GM19438 (cell line): ENCODE data around the gene C11orf58.

Source experiments
- ATAC-seq: cut with Tn5 transposase; IDR thresholded peaks from one replicate; pipeline ENCODE4 v1.9.1; 2021; ENCODE audit warnings: low read depth; ENCODE audit not compliant: unreplicated experiment

The C11orf58 gene

DNA sequence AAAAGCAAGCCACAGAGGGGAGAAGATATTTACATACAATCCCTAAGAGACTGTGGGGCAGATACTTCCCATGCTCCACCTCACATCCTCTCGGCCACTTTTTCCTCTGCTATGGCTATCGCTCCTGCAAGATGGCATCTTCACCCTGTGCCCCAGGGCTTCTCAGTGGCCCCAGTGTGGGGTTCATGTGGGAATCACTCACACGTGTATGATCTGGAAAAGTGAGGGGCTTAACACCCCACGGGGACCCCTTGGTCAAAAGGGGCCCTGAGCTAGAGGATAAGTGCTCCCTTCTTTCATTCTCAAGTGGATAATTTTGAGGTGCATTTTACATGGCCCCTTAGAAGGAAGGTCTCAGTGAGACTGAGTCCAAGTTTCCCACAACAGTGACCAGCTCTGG, 28.7 kb downstream of the C11orf58 start:
- ATAC-seq = no peak

DNA sequence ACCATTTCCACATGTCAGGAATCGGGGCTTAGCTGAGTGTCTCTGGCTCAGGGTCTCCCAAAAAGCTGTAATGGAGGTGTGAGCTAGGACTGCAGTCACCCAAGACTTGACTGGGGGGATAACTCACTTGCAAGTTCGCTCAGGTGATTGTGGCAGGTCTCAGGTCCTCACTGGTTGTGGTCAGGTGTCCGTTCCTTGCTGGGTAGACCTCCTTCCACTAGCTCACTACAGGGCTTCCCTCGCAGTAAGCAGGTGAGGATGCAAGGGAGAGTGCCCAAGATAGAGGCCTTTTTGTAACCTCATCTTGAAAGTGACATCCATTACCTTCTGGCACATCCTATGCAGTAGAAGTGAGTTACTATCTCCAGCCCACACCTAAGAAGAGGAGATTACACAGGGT, 29.5 kb downstream of the C11orf58 start:
- ATAC-seq = no peak

DNA sequence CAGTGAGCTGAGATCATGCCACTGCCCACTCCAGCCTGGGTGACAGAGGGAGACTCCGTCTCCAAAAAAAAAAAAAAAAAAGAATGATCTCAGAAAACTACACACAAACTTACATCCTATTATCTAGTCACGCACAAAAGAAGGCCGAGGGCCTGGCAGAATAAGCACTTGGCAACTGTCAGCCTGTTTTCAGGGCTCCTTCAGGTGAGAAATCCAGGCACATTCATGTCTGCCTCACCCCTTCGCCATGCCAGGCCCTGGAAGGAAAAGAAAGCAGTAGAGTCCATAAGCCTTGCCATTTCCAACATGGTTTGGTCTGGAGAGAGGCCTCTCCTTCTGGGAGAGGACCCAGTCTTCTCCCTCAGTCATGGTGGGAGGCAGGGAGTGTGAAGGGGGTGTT, 30.9 kb downstream of the C11orf58 start:
- no peak for ATAC-seq

DNA sequence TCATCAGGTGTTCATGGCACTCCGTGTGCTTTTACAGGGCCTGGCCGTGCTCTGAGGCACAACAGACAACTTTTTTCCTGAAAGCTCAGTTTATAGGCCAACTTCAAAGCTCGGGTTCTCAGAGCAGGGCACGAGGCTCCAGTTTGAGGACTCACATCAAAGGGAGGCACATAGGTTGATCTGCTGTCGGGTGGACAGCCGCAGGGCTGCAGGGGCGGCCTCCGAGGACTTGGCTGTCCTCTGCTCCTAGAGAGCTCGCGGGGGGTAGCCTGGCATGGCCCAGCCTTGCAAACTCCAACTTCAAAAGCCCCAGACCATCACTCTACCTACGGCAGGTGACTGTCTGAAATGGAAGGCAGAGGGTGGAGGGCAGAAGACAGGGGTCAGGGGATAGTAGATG, 31.6 kb downstream of the C11orf58 start:
- ATAC-seq = no peak

DNA sequence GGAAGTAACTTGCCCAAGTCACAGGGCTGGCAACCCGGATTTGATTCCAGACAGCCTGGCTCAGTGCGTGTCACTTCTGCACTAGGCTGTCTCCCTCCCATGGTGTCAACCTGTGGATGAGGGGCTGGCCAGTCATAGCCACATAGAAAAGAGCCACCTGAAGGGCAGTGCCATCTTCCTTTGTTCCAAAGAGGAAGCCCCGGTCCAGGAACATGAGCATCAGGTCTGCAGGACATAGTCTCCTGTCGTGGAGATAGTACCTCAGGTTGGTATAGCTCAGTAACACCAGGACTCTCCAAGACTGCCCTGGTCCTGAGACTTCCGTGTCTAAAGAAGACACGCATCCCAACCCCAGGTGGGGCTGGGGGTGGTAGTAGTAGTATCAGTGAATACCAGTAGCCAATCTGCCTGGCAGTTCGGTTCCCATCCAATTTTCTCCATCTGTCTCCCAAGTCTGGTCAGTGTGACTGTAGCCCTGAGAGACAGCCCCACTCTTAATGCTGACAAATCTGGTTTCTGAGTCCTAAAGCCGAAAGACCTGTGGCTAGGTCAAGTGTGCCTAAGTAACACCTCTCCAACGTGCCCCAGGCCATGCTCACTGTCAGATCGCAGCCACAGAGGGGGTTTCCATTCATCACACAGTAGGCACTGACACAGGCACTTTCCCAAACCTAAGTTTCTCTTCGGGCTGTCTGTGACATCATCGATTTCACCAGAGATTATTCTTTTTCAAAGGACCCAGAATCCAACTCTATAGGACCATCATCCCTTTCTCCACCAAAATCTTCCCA, 33.1 kb downstream of the C11orf58 start:
- ATAC-seq = no peak

DNA sequence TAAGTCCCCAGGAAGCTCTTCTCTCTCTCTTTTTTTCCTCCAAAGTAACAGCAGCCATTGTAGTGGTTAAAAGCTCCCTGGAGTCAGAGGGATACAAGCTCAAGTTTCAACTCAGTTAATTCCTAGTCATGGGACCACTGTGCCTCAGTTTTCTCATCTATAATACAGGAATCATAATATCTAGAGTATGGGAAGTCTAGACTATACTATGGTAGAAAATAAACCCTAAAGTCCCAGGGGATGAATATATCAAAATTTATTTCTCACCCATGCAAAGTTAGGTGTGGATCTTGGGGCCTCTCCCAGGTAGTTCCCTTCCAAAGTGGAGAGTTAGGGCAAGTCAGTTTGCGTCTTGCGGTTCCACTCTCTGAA, 33.7 kb downstream of the C11orf58 start:
- ATAC-seq = no peak

DNA sequence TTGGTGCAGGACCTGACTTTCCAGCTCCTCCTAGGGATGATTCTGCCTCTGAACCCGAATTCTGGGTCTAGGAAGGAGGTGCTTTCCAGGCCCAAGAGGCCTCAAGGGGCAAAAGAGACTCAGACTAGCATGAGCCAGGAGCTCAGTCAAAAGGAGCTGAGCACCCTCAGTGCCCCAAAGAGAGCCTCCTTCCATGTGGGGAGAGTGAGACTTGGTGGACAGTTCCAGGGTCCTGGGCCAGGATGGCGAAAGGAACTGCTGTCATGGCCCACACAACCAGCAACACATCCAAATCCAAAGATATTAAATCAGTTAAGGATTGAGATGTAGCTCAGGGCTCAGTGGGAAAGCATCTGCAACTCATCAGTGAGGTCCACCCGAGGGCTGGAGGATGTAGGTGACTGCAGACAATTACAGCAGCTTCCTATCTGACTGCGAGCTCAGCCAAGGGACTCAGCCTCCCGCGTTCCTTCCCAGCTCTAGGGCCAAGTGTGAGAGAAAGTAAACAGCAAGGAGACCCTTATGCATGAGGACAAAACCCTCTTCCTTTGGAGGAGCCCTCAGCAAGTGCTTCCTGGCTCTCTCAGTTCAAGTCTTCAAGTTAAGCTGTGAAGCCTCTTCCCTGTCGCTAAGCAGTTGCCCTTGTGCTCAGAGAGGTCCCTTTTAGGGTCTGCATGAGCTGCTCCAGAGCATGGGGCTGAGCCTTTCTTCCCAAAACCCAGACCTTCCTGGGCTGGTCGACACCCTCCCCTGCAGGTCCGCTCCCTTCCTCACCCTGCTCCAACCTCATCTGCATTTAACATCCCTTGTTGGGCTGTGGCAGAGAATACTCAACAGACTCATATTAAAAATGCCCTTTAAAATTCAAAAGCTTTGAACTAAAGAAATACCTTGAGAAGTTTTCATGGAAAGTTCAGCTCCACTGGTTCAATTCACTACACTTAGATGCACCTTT, 35.8 kb downstream of the C11orf58 start:
- no peak for ATAC-seq

DNA sequence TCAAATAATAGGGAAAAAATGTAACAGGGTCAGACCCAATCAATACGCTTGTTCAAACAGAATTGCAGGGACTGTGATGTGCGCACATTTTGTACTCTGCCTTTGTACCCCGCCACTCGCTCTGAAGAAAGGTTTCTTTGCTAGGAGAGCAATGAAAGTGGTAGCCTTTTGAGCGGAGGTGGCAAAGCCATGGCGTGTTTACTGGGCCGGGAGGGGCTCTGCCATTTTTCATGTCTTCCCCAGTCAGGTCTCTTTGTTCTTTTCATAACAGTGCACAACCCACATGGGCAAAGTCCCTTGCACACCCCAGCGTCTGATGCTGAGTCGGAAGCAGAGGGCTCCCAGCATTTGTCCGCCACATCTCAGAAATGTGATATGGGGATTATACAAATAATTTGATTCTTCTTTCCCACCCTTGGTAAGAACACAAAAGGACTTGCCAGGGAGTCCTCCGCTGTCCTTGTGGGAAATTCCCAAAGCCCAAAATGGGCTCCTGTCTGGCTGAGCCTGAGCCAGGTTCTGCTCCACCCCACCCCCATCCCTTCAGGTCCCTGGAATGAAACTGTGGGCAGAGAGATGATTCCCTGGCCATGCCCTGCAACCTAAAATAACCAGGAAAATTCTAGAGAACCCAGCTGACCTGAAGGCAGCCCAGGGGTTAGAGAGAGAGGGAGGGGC, 36.6 kb downstream of the C11orf58 start:
- no peak for ATAC-seq

DNA sequence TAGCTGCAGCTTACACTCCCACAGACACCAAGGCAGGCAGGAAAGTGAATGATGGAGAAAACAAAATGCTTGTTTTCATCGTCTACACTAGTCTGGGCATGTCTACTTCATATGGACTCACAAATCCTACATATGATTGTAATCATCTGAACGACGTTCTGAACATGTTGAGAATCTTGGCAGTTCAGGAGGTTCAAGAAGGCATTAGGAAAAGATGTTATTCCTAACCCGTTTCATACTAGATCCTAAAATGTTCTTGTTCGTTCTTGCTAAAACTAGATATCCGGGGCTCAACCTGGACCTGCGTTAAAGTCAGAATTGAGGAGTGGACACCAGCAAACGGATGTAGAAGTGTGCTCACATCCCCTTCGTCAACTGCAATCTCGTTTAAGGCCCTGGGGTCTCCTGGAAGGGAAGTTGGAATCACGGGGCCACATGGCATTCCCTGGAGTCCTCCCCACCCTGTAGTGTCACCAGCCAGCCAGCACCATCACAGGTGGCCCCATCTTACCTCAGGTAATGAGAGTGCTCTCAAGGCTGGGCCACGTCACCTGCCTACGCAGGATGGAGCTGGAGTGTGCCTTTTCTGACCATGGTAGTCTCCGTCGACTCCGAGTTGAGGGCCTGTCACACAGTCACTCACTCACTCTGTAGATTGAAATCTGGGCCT, 37.3 kb downstream of the C11orf58 start:
- no peak for ATAC-seq

DNA sequence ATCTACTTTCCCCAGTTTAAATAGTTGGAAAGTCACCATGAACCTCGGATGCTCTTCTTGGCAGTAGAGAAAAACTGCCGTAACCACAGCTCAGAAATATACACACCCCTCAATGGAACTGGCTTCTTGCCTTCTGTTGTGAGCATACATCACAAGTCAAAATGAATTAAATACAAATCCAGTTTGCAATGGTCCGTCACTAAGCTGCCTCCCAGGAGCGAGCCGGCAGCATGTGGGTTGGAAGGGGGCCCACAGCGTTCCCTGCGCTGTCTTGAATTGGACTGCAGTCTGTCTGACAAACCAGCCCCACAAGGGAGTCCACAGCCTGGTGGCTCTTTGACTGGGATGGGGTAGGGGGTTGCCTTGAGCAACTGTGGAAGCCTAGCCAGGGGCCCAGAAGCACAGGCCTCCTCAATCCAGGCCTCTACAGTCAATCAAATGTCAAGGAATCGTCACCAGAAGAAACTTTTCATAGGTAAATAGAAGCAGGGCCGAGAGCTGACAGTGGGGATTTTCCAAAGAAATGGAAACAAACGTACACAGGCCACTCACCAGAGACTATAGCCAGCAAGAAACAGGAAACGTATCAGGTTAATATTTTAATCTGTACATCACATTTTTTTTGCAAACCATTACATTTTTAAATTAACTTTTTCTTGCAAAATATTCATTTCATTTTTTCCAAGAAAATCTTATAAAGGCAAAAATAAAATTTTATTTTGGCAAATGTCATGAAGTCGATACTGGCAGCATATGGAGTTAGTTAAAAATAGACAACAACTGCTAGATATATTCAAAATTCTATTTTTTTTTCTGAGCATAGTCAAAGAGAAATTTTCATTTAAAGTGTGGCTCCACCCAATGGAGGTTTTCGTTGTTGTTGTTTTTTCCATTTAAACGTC, 38.5 kb downstream of the C11orf58 start:
- ATAC-seq = no peak

DNA sequence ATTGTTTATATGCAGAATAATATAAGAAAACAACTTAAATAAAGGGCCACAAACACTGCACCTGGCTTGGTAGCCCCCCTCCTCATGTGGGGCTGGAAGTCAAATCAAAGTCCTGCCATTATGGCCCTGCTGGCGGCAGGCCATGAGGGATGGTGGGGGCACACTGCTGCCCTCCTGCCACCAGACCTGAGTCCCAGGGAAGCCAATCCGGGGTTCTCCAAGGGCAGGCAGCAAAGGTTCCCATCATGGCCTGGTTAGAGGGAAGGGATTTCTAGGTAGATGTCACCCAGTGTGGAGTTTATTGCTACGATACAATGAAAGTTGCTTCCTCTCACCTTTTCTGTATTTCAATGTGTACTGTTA, 39.1 kb downstream of the C11orf58 start:
- ATAC-seq = no peak

DNA sequence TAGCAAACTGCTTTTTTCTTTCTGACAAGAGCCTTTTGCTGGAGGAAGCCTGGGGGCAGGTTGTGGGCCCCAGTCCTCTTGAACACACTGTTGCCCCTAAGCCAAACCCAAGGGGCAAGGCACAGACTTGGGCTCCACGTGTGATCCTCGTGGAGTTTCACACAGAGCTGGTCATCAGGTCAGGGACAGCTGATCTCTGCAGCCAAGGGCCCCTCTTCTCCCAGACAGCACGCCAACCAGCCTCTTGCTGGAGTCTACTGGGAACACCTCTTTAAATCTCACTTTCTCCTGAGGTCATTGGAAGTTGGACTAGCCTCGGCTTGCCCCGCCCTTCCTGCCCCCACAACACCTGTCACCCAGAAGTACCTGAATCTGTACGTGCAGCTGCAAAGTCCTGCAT, 39.8 kb downstream of the C11orf58 start:
- ATAC-seq = no peak

DNA sequence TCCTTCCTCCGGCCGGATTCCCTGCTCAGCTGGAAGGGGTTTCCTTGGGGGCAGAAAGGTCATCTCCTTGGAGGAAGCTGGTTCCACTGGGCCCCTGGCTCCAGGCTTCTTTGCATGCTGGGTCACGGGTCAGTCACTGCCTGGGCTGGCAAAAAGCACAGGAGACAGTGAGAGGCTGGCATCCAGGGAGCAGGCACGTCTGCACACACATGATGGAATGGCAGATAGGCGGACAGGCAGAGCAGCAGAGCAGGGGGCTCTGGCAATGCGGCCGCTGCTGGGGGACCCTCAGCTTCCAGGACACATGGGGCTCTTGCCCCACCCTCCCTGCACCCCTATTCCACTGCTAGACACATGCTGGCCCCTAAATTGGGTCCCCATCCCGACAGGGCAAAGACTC, 40.4 kb downstream of the C11orf58 start:
- ATAC-seq = no peak

DNA sequence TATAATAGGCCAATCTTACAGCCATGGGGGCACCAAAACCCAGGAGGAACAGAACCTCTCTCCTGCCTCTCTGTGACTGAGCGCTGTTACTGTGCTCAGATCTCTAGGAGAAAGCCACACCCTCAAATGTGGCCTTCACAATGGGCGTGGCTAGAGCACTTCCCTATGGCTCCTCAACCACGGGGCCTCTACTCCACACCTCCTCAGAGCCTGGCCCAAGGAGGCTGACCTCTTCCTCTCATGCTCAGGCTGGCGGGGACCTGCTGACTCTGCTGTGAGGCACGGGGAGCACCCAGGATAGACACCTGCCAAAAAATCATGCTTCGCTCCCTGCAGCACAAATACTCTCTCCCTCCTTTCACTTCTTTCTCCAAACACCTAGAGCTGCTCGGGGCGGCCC, 41.0 kb downstream of the C11orf58 start:
- no peak for ATAC-seq

DNA sequence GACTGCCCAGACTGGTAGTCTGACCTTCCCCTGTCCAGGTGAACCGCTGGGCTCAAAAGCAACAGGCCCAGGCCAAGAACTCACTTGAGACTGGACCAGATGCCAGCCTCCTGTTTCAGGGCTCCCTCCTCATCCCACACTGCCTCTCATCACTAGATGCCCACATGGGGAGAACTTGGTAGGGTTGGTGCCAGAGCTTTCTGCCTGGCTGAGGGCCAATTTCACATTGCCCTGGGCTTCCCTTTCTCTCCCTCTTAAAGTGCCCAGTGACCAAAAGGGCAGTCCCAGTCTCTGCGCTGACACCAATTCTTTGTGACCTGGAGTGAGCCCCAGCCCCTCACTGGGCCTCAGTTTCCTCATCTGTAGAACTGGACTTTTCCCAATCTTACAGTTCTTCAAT, 41.7 kb downstream of the C11orf58 start:
- no peak for ATAC-seq

DNA sequence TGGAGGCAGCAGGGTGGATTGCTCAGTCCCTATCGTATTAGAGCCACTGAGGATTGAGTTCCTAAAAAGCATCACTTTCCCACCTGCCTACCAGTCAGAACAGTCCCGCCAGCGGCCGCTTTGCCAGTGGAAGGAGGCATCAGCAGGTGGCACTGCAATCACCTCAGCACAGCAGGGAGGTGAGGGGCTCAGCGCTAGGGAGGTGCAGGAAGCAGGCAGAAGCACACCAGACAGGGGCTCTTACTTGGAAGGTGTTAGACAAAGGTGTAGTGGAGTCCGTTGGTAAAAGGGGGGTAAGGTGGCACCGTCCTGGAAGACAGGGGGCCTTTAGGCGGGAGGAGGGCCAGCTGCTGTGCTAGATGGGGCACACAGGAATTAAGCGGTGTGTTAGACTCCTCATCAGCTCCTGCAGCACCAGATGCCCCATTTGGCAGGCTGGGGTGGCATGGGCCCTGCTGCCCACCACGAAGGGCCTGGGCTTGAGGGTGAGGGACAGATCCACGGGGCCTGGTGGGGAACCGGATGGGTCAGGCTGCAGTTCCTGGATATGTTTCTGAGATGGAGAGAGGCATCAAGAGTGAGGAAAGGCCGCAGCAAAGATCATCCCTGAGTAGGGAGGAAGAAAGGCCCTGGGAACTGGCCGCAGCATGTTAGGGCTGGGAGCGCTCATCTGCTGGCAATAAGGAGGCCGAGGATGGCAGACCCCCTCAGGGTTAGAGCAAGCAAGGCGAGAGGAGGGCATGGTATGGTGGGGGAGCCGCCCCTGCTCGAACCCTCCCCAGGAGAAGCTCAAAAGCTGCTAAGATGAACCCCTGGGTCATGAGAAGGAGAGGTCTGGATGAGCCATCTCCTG, 42.5 kb downstream of the C11orf58 start:
- no peak for ATAC-seq

DNA sequence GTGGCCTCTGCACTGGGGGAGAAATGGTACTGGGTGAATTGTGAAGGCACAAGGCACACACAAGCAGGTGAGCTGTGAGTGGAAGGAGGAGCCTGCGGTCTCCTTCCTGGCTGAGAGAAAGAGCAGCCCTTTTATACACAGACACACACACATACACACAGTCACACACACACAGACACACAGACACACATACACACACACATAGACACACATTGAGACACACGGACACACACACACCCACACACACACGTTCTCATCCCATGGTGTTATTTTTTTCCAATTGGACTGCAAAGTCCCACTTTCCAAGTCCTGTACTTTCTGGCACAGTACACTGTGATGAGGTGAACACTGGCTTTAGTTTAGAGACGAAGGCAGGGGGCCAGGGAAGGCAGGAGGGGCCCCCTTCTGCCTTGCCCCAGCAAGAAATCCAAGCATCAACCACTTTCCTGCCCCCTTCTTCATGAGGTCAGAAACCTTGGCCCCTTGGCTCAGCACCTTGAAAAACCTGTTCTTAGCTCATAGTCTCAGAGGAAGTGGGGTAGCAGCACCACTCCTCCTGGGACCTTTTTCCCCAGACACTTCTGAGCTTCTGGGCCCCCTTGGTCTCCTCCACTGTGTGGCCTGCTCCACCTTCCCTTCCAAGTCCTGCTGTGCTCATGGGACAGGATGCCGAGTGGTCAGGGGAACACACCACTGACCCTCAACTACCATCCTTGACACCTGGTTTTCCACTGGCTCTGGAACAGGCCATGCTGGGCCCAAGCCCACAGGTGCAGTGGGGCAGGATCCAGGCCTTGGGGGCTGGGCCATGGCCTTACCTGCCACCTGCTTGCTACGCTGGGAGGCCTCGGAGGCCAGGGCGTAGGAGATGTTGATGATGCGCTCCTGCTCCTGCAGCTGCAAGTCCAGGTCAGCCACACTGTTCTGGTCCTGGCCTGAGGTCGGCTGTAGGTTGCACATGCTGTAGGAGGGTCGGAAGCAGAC, 43.8 kb downstream of the C11orf58 start:
- no peak for ATAC-seq

DNA sequence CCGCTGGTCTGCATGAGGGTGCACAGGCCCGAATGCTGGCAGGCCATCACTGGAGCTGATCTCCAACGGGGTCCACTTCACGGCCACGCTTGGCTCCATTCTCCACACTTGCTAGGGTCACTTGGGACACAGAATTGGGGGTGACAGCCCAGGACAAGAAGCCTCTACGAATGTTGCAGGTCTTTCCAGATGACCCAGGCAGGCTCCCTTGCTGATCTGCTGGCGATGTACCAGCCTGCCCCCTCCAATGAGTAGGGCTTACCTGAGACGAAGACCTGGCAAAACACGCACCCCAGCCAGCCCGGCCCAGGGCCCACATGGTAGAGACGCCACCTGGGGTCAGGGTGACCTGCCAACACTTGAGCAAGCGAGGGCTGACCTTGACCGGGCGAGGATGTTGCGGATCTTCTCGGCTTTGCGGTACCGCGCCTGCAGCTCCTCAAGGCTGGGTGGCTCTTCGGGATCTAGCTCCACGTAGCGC, 44.9 kb downstream of the C11orf58 start:
- ATAC-seq = no peak
